ENCODE results near the gene ASPM.

Gene ASPM

DNA sequence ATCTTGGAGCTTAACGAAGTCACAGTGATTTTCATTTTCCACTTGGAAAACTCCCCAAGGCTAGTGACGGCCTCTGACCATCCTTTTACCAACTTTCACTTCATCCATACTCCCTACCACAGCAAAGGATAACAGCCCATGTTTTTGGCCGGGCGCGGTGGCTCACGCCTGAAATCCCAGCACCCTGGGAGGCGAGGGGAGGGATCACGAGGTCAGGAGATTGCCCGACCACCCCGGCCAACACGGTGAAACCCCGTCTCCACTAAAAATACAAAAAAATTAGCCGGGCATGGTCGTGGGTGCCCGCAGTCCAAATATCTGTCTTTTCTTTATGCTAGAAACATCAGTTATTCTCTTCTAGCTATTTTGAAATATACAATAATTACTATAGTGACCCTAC, 7.3 kb downstream of the ASPM start:
- POLR2A ChIA-PET: no interaction called here
- no peak overlapping the region for H3K4me3 ChIP-seq (ENCODE audit: low read depth, low read length)
- peaks cover 17 to 75% of the 10 kb centered on the region in 2 experiments for H3K36me3 ChIP-seq (ENCODE audit: control insufficient read depth in 2 of 2, insufficient read depth in 1 of 2, low read length in 2 of 2)
- H3K9me3 ChIP-seq (ENCODE audit: control insufficient read depth, insufficient read depth, low read depth, low read length): no peaks in the 10 kb centered on the region
- TF ChIP-seq ZNF202 (tag by site-specific recombination; IDR thresholded peaks at IDR 0.05; ENCODE audit: borderline replicate concordance): 0 out of 2 replicates have a peak, but pooled peaks have one; percentile 7
- no peak for TF ChIP-seq ZNF416 (tag by site-specific recombination; IDR thresholded peaks at IDR 0.05)
- TF ChIP-seq, protein P1, sequence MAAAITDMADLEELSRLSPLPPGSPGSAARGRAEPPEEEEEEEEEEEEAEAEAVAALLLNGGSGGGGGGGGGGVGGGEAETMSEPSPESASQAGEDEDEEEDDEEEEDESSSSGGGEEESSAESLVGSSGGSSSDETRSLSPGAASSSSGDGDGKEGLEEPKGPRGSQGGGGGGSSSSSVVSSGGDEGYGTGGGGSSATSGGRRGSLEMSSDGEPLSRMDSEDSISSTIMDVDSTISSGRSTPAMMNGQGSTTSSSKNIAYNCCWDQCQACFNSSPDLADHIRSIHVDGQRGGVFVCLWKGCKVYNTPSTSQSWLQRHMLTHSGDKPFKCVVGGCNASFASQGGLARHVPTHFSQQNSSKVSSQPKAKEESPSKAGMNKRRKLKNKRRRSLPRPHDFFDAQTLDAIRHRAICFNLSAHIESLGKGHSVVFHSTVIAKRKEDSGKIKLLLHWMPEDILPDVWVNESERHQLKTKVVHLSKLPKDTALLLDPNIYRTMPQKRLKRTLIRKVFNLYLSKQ (tag by site-specific recombination; IDR thresholded peaks at IDR 0.05; ENCODE audit: borderline replicate concordance): no peak
- no peak for TF ChIP-seq ZNF600 (tag by site-specific recombination; IDR thresholded peaks at IDR 0.05)
- no peak for TF ChIP-seq ZNF155 (tag by site-specific recombination; IDR thresholded peaks at IDR 0.05)
- TF ChIP-seq, protein P2, sequence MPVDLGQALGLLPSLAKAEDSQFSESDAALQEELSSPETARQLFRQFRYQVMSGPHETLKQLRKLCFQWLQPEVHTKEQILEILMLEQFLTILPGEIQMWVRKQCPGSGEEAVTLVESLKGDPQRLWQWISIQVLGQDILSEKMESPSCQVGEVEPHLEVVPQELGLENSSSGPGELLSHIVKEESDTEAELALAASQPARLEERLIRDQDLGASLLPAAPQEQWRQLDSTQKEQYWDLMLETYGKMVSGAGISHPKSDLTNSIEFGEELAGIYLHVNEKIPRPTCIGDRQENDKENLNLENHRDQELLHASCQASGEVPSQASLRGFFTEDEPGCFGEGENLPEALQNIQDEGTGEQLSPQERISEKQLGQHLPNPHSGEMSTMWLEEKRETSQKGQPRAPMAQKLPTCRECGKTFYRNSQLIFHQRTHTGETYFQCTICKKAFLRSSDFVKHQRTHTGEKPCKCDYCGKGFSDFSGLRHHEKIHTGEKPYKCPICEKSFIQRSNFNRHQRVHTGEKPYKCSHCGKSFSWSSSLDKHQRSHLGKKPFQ (tag by site-specific recombination; IDR thresholded peaks at IDR 0.05): no peak
- no peak for TF ChIP-seq KLF9 (tag by site-specific recombination; IDR thresholded peaks at IDR 0.05; ENCODE audit: low read depth)
- no peak for TF ChIP-seq ZBTB17 (tag by site-specific recombination; IDR thresholded peaks at IDR 0.05)
- H3K4me1 ChIP-seq (ENCODE audit: control insufficient read depth, insufficient read depth, low read length): no peaks in the 10 kb centered on the region
- CTCF ChIA-PET: no interaction called here
- no peak overlapping the region for H3K27ac ChIP-seq (ENCODE audit: extremely low read depth, low read depth, low read length)

- 0 out of 2 replicates have a peak, but pooled peaks have one; percentile 43 for TF ChIP-seq ZNF133 (tag by site-specific recombination; IDR thresholded peaks at IDR 0.05)
- no peak for TF ChIP-seq SCRT1 (tag by site-specific recombination; IDR thresholded peaks at IDR 0.05; ENCODE audit: borderline replicate concordance)
- Histone ChIP-seq H3K9me3 (ENCODE audit: control insufficient read depth, insufficient read depth, low read depth, low read length) (no peaks in the 10 kb centered on the region), H3K4me3 (ENCODE audit: low read depth, low read length) (no peak overlapping the region), H3K36me3 (ENCODE audit: control insufficient read depth in 2 of 2, insufficient read depth in 1 of 2, low read length in 2 of 2) (peaks cover 18 to 76% of the 10 kb centered on the region in 2 experiments), H3K4me1 (ENCODE audit: control insufficient read depth, insufficient read depth, low read length) (no peaks in the 10 kb centered on the region), H3K27ac (ENCODE audit: extremely low read depth, low read depth, low read length) (no peak overlapping the region)
- ChIA-PET CTCF (no interaction called here), POLR2A (no interaction called here)
Observed at GRCh38 chr1:197137322-197137721, 9.1 kb downstream of the ASPM start.

DNA sequence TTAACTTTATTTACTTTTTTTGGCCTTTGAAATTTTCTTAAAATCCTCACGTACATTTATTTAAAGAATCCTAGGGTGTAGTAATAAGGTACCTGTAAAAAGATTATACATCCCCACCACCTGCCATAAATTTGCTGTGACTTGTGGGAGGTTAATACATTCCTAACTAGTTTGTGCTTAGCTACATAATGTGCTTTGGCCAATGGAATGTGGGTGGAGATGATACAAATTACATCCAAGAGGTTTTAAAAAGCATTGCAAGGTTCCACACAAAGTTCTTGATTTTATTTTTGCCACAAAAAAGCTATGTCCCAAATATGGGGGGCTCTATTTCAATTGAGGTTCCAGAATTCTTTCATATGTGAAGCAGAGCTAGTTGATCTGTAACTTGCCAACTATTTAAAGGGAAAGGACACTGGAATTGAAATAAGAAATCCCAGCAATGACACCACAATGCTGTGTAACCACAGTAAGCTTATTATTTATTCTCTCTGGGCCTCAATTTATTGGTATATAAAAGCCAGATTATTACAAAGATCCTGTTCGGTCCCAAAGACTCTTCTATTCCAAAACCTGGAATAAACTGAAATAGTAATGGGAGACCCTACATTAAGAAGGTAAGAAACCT, 15.7 kb downstream of the ASPM start:
- ChIA-PET CTCF (interaction anchor here (0.8 kb wide), 1 partner anchor 29 kb away, joined by 4 read pairs; no protein-coding TSS in a partner anchor), POLR2A (no interaction called here)
- H3K27ac ChIP-seq (ENCODE audit: extremely low read depth, low read depth, low read length): no peak overlapping the region
- H3K36me3 ChIP-seq (ENCODE audit: control insufficient read depth in 2 of 2, insufficient read depth in 1 of 2, low read length in 2 of 2): peaks cover 39 to 80% of the 10 kb centered on the region in 2 experiments
- H3K4me1 ChIP-seq (ENCODE audit: control insufficient read depth, insufficient read depth, low read length): no peaks in the 10 kb centered on the region
- no peak overlapping the region for H3K4me3 ChIP-seq (ENCODE audit: low read depth, low read length)
- H3K9me3 ChIP-seq (ENCODE audit: control insufficient read depth, insufficient read depth, low read depth, low read length): no peaks in the 10 kb centered on the region
- TF ChIP-seq ZNF701 (tag by site-specific recombination; IDR thresholded peaks at IDR 0.05) (no peak), ATF2 (tag by site-specific recombination; IDR thresholded peaks at IDR 0.05; ENCODE audit: low read depth) (no peak), ZSCAN5A (tag by site-specific recombination; IDR thresholded peaks at IDR 0.05) (no peak), ZNF416 (tag by site-specific recombination; IDR thresholded peaks at IDR 0.05) (no peak), ZNF248 (tag by site-specific recombination; IDR thresholded peaks at IDR 0.05) (no peak), ZNF423 (tag by site-specific recombination; IDR thresholded peaks at IDR 0.05) (no peak), ZNF239 (tag by site-specific recombination; IDR thresholded peaks at IDR 0.05) (no peak), GFI1B (tag by site-specific recombination; IDR thresholded peaks at IDR 0.05) (no peak), ZNF837 (tag by site-specific recombination; IDR thresholded peaks at IDR 0.05) (no peak), OSR2 (tag by site-specific recombination; IDR thresholded peaks at IDR 0.05) (no peak), ZNF394 (tag by site-specific recombination; IDR thresholded peaks at IDR 0.05; ENCODE audit: borderline replicate concordance) (no peak), ZNF335 (tag by site-specific recombination; conservative IDR thresholded peaks at IDR 0.05) (no peak), ZNF146 (tag by site-specific recombination; IDR thresholded peaks at IDR 0.05) (no peak), ZNF501 (tag by site-specific recombination; IDR thresholded peaks at IDR 0.05) (no peak)
- TF ChIP-seq, protein P3, sequence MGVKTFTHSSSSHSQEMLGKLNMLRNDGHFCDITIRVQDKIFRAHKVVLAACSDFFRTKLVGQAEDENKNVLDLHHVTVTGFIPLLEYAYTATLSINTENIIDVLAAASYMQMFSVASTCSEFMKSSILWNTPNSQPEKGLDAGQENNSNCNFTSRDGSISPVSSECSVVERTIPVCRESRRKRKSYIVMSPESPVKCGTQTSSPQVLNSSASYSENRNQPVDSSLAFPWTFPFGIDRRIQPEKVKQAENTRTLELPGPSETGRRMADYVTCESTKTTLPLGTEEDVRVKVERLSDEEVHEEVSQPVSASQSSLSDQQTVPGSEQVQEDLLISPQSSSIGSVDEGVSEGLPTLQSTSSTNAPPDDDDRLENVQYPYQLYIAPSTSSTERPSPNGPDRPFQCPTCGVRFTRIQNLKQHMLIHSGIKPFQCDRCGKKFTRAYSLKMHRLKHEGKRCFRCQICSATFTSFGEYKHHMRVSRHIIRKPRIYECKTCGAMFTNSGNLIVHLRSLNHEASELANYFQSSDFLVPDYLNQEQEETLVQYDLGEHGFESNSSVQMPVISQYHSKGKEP (tag by site-specific recombination; IDR thresholded peaks at IDR 0.05): no peak

All from HEK293 (cell line).